HG03442 (cell line): Measurements from ENCODE around the gene ALS2.

Source experiments
- ATAC-seq: cut with Tn5 transposase; IDR thresholded peaks from one replicate; pipeline ENCODE4 v1.9.1; 2021; ENCODE audit warnings: mild to moderate bottlenecking, moderate library complexity; ENCODE audit not compliant: unreplicated experiment

The ALS2 gene

GRCh38 chr2:201761101-201761500 is 19.6 kb downstream of the ALS2 start:
- no peak for ATAC-seq

- ATAC-seq = no peak
Measured at GRCh38 chr2:201759567-201759966, 21.2 kb downstream of the ALS2 start.

GRCh38 chr2:201758873-201759272 is 21.9 kb downstream of the ALS2 start:
- no peak for ATAC-seq

- ATAC-seq = no peak
Measured at GRCh38 chr2:201758234-201758633, 22.5 kb downstream of the ALS2 start.

- ATAC-seq = no peak
Measured at GRCh38 chr2:201754717-201755415, 25.9 kb downstream of the ALS2 start.

- ATAC-seq = no peak
Measured at GRCh38 chr2:201751566-201751965, 29.2 kb downstream of the ALS2 start.

- no peak for ATAC-seq
Measured at GRCh38 chr2:201746551-201746950, 34.2 kb downstream of the ALS2 start.

- no peak for ATAC-seq
Measured at GRCh38 chr2:201735486-201735885, 45.2 kb downstream of the ALS2 start.

- no peak for ATAC-seq
Measured at GRCh38 chr2:201734111-201734510, 46.6 kb downstream of the ALS2 start.

GRCh38 chr2:201733544-201733943 is 47.2 kb downstream of the ALS2 start:
- ATAC-seq = no peak

- ATAC-seq = no peak
Measured at GRCh38 chr2:201730651-201731285, 50.0 kb downstream of the ALS2 start.

GRCh38 chr2:201715459-201715858 is 65.3 kb downstream of the ALS2 start:
- no peak for ATAC-seq

- ATAC-seq = no peak
Measured at GRCh38 chr2:201712726-201713125, 68.0 kb downstream of the ALS2 start.

GRCh38 chr2:201709747-201710146 is 71.0 kb downstream of the ALS2 start:
- no peak for ATAC-seq

- ATAC-seq = no peak
Measured at GRCh38 chr2:201709049-201709448, 71.7 kb downstream of the ALS2 start.

- ATAC-seq = no peak
Measured at GRCh38 chr2:201707753-201708152, 73.0 kb downstream of the ALS2 start.

GRCh38 chr2:201707142-201707541 is 73.6 kb downstream of the ALS2 start:
- ATAC-seq = no peak

- no peak for ATAC-seq
Measured at GRCh38 chr2:201704536-201704935, 76.2 kb downstream of the ALS2 start.

- no peak for ATAC-seq
Measured at GRCh38 chr2:201701646-201702045, 79.1 kb downstream of the ALS2 start.

GRCh38 chr2:201699416-201699815 is 81.3 kb downstream of the ALS2 start:
- no peak for ATAC-seq

- ATAC-seq = no peak
Measured at GRCh38 chr2:201698588-201699226, 82.0 kb downstream of the ALS2 start, which contains the start of gene MPP4. Gene MPP4, minus strand, starts transcription at chr2:201698644. Its CDS starts 4,690 bp downstream, at chr2:201693954.

- ATAC-seq = no peak
Measured at GRCh38 chr2:201697899-201698298, 82.8 kb downstream of the ALS2 start.
